Measurements from ENCODE around the gene ZNF181.

- TF ChIP-seq GATA3 (IDR thresholded peaks at IDR 0.05; ENCODE audit: low read depth, low read length) (no peak), GATA2 (IDR thresholded peaks at IDR 0.05; ENCODE audit: low read depth, low read length) (no peak)
These were observed 32.3 kb downstream of the ZNF181 start for GRCh38 chr19:34766386-34766785.
